HG03575 (cell line): ENCODE measurements around the gene STARD3NL.
"Not testable (repeated sequence)": the region's sequence is repeated elsewhere in the genome, so short reads cannot be mapped to it uniquely, and the experiment has no call there.

Experiments
- ATAC-seq: cut with Tn5 transposase; IDR thresholded peaks from one replicate; pipeline ENCODE4 v1.9.1; 2021; ENCODE audit not compliant: unreplicated experiment, insufficient number of reproducible peaks, low FRiP score; ENCODE audit errors: extremely low read depth

STARD3NL gene

GRCh38 chr7:38248069-38248567 lies 70.1 kb downstream of the STARD3NL start:
- no peak for ATAC-seq

GRCh38 chr7:38249849-38250248 lies 71.8 kb downstream of the STARD3NL start:
- ATAC-seq: peak; percentile 98

DNA sequence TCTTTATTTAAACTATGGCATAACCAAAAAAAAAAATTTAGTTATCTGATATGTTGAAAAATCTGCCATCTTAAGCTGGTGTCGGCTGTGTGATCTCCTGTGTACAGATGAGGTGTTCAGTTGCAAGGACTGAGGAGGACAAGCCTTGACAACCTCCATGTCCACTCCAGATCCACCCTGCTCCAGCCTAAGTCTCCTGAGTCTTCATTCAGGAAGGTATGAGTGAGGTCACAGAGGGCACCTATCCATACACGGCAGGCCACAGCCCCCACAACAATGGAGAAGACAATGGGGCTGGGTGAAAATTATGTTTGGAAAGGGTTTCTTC lies 79.3 kb downstream of the STARD3NL start:
- ATAC-seq: no peak

GRCh38 chr7:38259157-38259556 lies 81.1 kb downstream of the STARD3NL start:
- not testable (repeated sequence) for ATAC-seq

DNA sequence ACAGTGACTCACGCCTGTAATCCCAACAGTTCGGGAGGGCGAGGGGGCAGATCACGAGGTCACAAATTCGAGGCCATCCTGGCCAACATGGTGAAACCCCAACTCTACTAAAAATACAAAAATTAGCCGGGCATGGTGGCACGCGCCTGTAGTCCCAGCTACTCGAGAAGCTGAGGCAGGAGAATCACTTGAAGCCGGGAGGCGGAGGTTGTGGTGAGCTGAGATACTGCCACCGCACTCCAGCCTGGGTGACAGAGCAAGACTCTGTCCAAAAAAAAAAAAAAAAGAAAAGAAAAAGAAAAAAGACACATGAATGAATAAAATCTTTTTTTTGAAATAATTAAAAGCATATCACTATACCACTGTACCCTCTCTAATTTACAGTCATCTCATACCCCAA lies 83.6 kb downstream of the STARD3NL start:
- not testable (repeated sequence) for ATAC-seq

DNA sequence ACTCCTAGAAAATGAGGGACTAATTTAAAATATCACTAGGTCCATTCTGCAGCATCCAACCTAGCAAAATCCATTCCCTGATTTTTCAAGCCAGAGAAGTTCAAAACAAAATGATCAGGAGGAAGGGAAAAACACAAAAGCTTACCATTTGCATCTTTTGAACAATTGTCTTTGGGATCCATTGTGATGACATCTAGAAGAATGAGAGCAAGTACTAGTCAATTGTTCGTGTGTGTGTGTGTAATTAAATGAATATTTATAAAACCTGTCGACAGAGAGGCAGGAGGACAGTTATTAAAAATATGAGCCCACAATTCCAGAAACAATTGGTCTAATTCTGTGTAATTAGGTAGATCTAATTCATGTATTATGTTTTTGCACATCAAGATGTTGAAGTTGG lies 84.0 kb downstream of the STARD3NL start:
- not testable (repeated sequence) for ATAC-seq

DNA sequence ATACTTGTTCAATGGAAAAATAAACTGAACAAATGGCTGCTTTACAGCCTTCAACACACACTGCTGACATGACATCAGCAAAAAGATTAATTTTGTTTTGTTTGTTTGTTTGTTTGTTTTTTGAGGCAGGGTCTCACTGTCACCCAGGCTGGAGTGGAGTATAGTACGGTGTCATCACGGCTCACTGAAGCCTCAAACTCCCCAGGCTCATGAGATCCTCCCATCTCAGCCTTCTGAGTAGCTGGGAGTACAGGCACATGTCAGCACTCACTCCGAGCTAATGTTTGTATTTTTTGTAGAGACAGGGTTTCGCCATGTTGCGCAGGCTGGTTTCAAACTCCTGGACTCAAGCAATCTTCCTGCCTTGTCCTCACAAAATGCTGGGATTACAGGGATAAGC lies 84.5 kb downstream of the STARD3NL start:
- no peak for ATAC-seq

- ATAC-seq: not testable (repeated sequence)
Observed at GRCh38 chr7:38263274-38263673, 85.2 kb downstream of the STARD3NL start.

DNA sequence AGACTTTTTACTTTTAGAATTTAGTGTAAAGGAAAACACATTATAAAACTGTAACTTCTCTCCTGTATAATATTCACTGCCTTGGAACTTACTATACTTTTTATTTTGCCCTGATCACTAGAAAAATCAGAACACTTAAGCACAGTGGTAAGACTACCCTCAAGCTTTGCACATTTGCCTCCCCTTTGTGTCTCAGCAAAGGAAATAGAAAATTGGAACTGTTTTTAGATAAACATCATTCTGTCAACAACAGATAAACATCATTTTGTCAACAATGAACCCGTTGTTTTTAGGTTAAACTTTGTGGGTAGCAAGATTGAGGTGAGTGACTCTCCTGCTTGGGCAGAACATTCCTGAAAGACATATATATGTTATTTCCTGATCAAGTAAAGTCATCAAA lies 86.6 kb downstream of the STARD3NL start:
- ATAC-seq: not testable (repeated sequence)

DNA sequence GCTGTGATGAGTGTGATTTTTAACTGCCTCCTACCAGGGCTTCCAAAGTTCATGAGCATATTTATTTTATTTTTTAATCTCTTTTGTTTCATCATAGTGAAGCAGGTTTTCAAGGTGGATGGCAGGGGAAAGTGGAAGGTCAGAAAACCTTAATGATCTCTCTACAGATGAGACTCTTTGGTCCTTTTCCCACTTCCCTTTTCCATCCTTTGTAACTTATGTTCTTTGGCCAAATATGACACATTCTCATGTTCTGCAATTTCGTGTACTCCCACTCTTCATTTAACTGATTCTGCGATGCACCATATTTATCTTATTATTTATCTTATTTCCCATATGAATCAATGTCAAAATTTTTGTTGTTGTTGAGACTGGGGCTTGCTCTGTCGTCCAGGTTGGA lies 87.9 kb downstream of the STARD3NL start:
- not testable (repeated sequence) for ATAC-seq

GRCh38 chr7:38269704-38270346 lies 91.8 kb downstream of the STARD3NL start:
- ATAC-seq: not testable (repeated sequence)

- ATAC-seq: not testable (repeated sequence)
Observed at GRCh38 chr7:38270405-38270804, 92.4 kb downstream of the STARD3NL start.

GRCh38 chr7:38273286-38273995 lies 95.4 kb downstream of the STARD3NL start, which contains the start of gene TARP:
Gene TARP, minus strand, starts transcription at chr7:38273636.
- no peak for ATAC-seq

DNA sequence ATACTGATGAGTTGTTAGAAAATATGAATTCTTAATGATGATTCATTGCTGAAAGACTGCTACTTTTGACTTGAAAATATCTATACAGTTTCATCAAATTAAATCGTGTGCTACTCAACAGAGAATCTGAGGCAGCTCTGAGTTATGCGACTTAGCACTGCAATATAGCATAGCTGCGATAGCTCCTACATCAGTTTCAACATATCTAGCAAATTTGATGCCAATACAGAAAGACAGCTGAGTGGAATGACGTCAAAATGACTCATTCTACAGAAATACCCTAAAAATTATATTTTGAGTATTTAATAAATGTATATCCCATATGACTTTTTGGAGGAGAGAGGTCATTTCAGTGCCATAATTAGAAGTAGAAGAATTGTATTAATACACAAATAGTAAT lies 96.4 kb downstream of the STARD3NL start:
- no peak for ATAC-seq

- no peak for ATAC-seq
Observed at GRCh38 chr7:38274927-38275620, 97.0 kb downstream of the STARD3NL start.

- ATAC-seq: no peak
Observed at GRCh38 chr7:38276096-38276877, 98.2 kb downstream of the STARD3NL start.

DNA sequence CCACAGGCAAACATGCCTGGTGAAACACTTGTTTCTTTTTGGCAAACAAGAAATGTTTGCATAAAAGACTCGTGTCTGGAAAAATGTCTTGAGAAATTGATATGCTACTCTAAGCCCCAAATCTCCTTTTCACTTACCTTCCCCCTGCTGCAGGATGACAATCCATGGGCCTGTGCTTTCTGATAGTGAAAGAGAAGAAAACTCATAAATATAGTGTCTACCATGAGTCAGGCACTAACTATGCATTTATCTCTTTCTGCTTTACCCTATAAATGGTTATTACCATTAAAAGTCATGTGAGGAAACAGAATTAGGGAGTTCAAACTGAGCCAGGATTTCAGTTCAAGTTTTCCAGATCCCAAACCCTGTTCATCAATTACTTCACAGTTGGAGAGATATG lies 102.0 kb downstream of the STARD3NL start:
- no peak for ATAC-seq
